PC-9 (cell line): Measurements from ENCODE around the gene LGALS9.

Experiments used
- EZH2 ChIP-seq: fragments of 200-600 bp; sonication (generic); IDR thresholded peaks from 2 replicates; pipeline ENCODE4 v1.8.0; 2017; ENCODE audit warnings: antibody characterized with exemption, low read depth
- TF ChIP-seq, protein P1 (sequence below): fragments of 200-600 bp; sonication (generic); conservative IDR thresholded peaks from 2 replicates; pipeline ENCODE4 v1.6.1; 2017; ENCODE audit warnings: mixed run types, antibody characterized with exemption, mild to moderate bottlenecking, moderate library complexity

DNA sequence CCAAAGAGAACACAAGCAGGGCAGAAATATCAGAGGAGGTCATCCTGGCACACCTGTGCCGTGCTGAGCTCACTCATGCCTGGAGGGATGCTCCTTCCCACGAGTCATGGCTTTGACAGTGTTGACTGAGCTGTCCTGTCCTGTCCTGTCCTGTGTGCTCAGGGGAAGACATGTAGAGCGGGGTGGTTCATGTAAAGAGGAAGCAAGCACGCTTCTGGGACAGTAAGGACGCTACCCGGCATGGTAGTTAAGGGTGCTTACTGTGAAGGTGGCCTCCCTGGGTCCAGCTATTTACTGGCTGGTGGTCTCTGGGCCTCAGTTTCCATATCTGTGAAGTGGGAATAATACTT lies 398 bp downstream of the LGALS9 start:
- TF ChIP-seq EZH2, result no peak
- TF ChIP-seq, protein P1, sequence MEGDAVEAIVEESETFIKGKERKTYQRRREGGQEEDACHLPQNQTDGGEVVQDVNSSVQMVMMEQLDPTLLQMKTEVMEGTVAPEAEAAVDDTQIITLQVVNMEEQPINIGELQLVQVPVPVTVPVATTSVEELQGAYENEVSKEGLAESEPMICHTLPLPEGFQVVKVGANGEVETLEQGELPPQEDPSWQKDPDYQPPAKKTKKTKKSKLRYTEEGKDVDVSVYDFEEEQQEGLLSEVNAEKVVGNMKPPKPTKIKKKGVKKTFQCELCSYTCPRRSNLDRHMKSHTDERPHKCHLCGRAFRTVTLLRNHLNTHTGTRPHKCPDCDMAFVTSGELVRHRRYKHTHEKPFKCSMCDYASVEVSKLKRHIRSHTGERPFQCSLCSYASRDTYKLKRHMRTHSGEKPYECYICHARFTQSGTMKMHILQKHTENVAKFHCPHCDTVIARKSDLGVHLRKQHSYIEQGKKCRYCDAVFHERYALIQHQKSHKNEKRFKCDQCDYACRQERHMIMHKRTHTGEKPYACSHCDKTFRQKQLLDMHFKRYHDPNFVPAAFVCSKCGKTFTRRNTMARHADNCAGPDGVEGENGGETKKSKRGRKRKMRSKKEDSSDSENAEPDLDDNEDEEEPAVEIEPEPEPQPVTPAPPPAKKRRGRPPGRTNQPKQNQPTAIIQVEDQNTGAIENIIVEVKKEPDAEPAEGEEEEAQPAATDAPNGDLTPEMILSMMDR, result no peak
